HEK293 (cell line): ENCODE data around the gene PPFIA4.

ENCODE experiments used
- CTCF ChIA-PET: fragments of 350-600 bp; formaldehyde crosslinking; extraction: SDS; loops from one replicate; lab custom pipeline; 2021; ENCODE audit warnings: antibody characterized with exemption; lab: Yijun Ruan, JAX
- POLR2A ChIA-PET: fragments of 300-600 bp; formaldehyde crosslinking; extraction: SDS; loops from one replicate; lab custom pipeline; 2020; ENCODE audit warnings: antibody characterized with exemption, inconsistent platforms; lab: Yijun Ruan, JAX
- H3K27ac ChIP-seq: fragments of 200-500 bp; sonication (Bioruptor generic); 2 replicates; pipeline ENCODE4 v1.5.1; 2014; ENCODE audit warnings: low read depth, low read length, control low read depth, inconsistent platforms; ENCODE audit errors: extremely low read depth
- H3K36me3 ChIP-seq, 2 experiments: fragments of 200-500 bp in 1 of 2; sonication (Bioruptor generic) in 1 of 2; 1 replicate in 1 of 2; 2 replicates in 1 of 2; pipeline ENCODE4 v1.5.1; 2014 to 2017; ENCODE audit warnings: inconsistent platforms in 2 of 2, low read length in 2 of 2; ENCODE audit not compliant: control insufficient read depth in 2 of 2, insufficient read depth in 1 of 2
- H3K4me1 ChIP-seq: fragments of 200-500 bp; sonication (Bioruptor generic); 2 replicates; pipeline ENCODE4 v1.5.1; 2014; ENCODE audit warnings: mild to moderate bottlenecking, low read length, inconsistent platforms; ENCODE audit not compliant: control insufficient read depth, insufficient read depth
- H3K4me3 ChIP-seq: 2 replicates; pipeline ENCODE4 v1.5.1; 2011; ENCODE audit warnings: low read depth, mild to moderate bottlenecking, control low read depth, low read length, moderate library complexity
- H3K9me3 ChIP-seq: fragments of 200-500 bp; sonication (Bioruptor generic); 2 replicates; pipeline ENCODE4 v1.5.1; 2014; ENCODE audit warnings: low read depth, low read length, inconsistent platforms; ENCODE audit not compliant: control insufficient read depth, insufficient read depth
- HOXA7 ChIP-seq: sonication (generic); formaldehyde crosslinking; IDR thresholded peaks from 2 replicates; pipeline ENCODE4 v1.8.1; 2022; ENCODE audit warnings: missing genetic modification reagents, borderline replicate concordance
- KLF16 ChIP-seq: fragments of 450-650 bp; formaldehyde crosslinking; IDR thresholded peaks from 2 replicates; pipeline ENCODE4 v1.5.1; 2017; ENCODE audit warnings: missing biosample characterization, missing genetic modification characterization
- KLF9 ChIP-seq: fragments of 450-650 bp; formaldehyde crosslinking; IDR thresholded peaks from 2 replicates; pipeline ENCODE4 v1.5.1; 2016; ENCODE audit warnings: missing biosample characterization, missing genetic modification characterization, low read depth
- RBAK ChIP-seq: fragments of 450-650 bp; formaldehyde crosslinking; IDR thresholded peaks from 2 replicates; pipeline ENCODE4 v1.5.1; 2016; ENCODE audit warnings: missing biosample characterization, missing genetic modification characterization
- REST ChIP-seq: fragments of 450-650 bp; formaldehyde crosslinking; IDR thresholded peaks from 2 replicates; pipeline ENCODE4 v1.5.1; 2016; ENCODE audit warnings: missing biosample characterization, missing genetic modification characterization
- SCRT2 ChIP-seq: fragments of 450-650 bp; formaldehyde crosslinking; IDR thresholded peaks from 2 replicates; pipeline ENCODE4 v1.5.1; 2016; ENCODE audit warnings: missing biosample characterization, missing genetic modification characterization
- ZBTB20 ChIP-seq: fragments of 450-650 bp; formaldehyde crosslinking; IDR thresholded peaks from 2 replicates; pipeline ENCODE4 v1.5.1; 2016; ENCODE audit warnings: missing biosample characterization, missing genetic modification characterization
- ZNF274 ChIP-seq, 2 experiments: fragments of 200-500 bp in 1 of 2; fragments of 450-650 bp in 1 of 2; sonication (Bioruptor generic) in 1 of 2; formaldehyde crosslinking in 1 of 2; IDR thresholded peaks; 2 replicates each; pipeline versions ENCODE4 v1.5.1 to v1.6.1; 2014 to 2016; ENCODE audit warnings: borderline replicate concordance in 1 of 2, inconsistent platforms in 1 of 2, low read length in 1 of 2, missing biosample characterization in 1 of 2, missing genetic modification characterization in 1 of 2
- ZNF341 ChIP-seq: fragments of 450-650 bp; formaldehyde crosslinking; IDR thresholded peaks from 2 replicates; pipeline ENCODE4; 2016; ENCODE audit warnings: low read depth, missing biosample characterization, missing genetic modification characterization
- ZNF433 ChIP-seq: fragments of 450-650 bp; formaldehyde crosslinking; IDR thresholded peaks from 2 replicates; pipeline ENCODE4 v1.5.1; 2016; ENCODE audit warnings: missing biosample characterization, missing genetic modification characterization, low read depth
- ZNF521 ChIP-seq: fragments of 450-650 bp; formaldehyde crosslinking; IDR thresholded peaks from 2 replicates; pipeline ENCODE4 v1.5.1; 2017; ENCODE audit warnings: missing biosample characterization, mild to moderate bottlenecking, missing genetic modification characterization
- ZNF549 ChIP-seq: fragments of 450-650 bp; IDR thresholded peaks from 2 replicates; pipeline ENCODE4 v1.5.1; 2018; ENCODE audit warnings: missing biosample characterization, missing genetic modification characterization, mild to moderate bottlenecking, inconsistent platforms, moderate library complexity
- ZNF704 ChIP-seq: fragments of 450-650 bp; formaldehyde crosslinking; IDR thresholded peaks from 2 replicates; pipeline ENCODE4 v1.5.1; 2016; ENCODE audit warnings: missing biosample characterization, missing genetic modification characterization
- ZNF768 ChIP-seq: fragments of 450-650 bp; formaldehyde crosslinking; IDR thresholded peaks from 2 replicates; pipeline ENCODE4 v1.5.1; 2018; ENCODE audit warnings: missing biosample characterization, mild to moderate bottlenecking, missing genetic modification characterization
- TF ChIP-seq, protein P1 (sequence below): fragments of 450-650 bp; formaldehyde crosslinking; IDR thresholded peaks from 2 replicates; pipeline ENCODE4 v1.5.1; 2017; ENCODE audit warnings: missing biosample characterization, missing genetic modification characterization
- TF ChIP-seq, protein P2 (sequence below): fragments of 450-650 bp; formaldehyde crosslinking; IDR thresholded peaks from 2 replicates; pipeline ENCODE4 v1.5.1; 2016; ENCODE audit warnings: missing biosample characterization, missing genetic modification characterization
- TF ChIP-seq, protein P3 (sequence below): fragments of 450-650 bp; formaldehyde crosslinking; IDR thresholded peaks from 2 replicates; pipeline ENCODE4 v1.5.1; 2016; ENCODE audit warnings: missing biosample characterization, missing genetic modification characterization
- TF ChIP-seq, protein P4 (sequence below): fragments of 450-650 bp; formaldehyde crosslinking; IDR thresholded peaks from 2 replicates; pipeline ENCODE4 v1.5.1; 2016; ENCODE audit warnings: missing biosample characterization, missing genetic modification characterization

The PPFIA4 gene

GRCh38 chr1:203036135-203036534 lies 9.8 kb downstream of the PPFIA4 start:
- no peak overlapping the region for H3K27ac ChIP-seq
- H3K9me3 ChIP-seq = no peaks in the 10 kb centered on the region
- CTCF ChIA-PET = interaction anchor here (0.6 to 23.3 kb wide), 9 partner anchors 8 to 231 kb away, joined by 3 to 526 read pairs (median 5); no protein-coding TSS in a partner anchor
- H3K4me3 ChIP-seq = no peak overlapping the region
- TF ChIP-seq SCRT2 (peak; percentile 27; the same call in 1 of the 2 replicates), KLF16 (tag by site-specific recombination) (no peak), KLF9 (no peak), ZBTB20 (peak; percentile 27)
- no peaks in the 10 kb centered on the region for H3K36me3 ChIP-seq
- POLR2A ChIA-PET = interaction anchor here (1.3 kb wide), 1 partner anchor 29 kb away, joined by 5 read pairs; the partner anchor contains the start of gene TMEM183A
- H3K4me1 ChIP-seq = no peaks in the 10 kb centered on the region; the same call in 1 of the 2 replicates

GRCh38 chr1:203036537-203036936 lies 10.2 kb downstream of the PPFIA4 start:
- H3K9me3 ChIP-seq = no peaks in the 10 kb centered on the region
- no peaks in the 10 kb centered on the region; the same call in 1 of the 2 replicates for H3K4me1 ChIP-seq
- H3K4me3 ChIP-seq = no peak overlapping the region
- no peaks in the 10 kb centered on the region for H3K36me3 ChIP-seq
- H3K27ac ChIP-seq = no peak overlapping the region
- CTCF ChIA-PET = interaction anchor here (0.6 to 23.3 kb wide), 6 partner anchors 81 to 230 kb away, joined by 3 to 526 read pairs (median 8); no protein-coding TSS in a partner anchor
- 0 out of 2 replicates have a peak, but pooled peaks have one; percentile 17 for TF ChIP-seq ZNF341 (tag by site-specific recombination)
- TF ChIP-seq, protein P1, sequence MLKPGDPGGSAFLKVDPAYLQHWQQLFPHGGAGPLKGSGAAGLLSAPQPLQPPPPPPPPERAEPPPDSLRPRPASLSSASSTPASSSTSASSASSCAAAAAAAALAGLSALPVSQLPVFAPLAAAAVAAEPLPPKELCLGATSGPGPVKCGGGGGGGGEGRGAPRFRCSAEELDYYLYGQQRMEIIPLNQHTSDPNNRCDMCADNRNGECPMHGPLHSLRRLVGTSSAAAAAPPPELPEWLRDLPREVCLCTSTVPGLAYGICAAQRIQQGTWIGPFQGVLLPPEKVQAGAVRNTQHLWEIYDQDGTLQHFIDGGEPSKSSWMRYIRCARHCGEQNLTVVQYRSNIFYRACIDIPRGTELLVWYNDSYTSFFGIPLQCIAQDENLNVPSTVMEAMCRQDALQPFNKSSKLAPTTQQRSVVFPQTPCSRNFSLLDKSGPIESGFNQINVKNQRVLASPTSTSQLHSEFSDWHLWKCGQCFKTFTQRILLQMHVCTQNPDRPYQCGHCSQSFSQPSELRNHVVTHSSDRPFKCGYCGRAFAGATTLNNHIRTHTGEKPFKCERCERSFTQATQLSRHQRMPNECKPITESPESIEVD = no peak
- POLR2A ChIA-PET = interaction anchor here (1.3 kb wide), 1 partner anchor 30 kb away, joined by 5 read pairs; the partner anchor contains the start of gene TMEM183A

DNA sequence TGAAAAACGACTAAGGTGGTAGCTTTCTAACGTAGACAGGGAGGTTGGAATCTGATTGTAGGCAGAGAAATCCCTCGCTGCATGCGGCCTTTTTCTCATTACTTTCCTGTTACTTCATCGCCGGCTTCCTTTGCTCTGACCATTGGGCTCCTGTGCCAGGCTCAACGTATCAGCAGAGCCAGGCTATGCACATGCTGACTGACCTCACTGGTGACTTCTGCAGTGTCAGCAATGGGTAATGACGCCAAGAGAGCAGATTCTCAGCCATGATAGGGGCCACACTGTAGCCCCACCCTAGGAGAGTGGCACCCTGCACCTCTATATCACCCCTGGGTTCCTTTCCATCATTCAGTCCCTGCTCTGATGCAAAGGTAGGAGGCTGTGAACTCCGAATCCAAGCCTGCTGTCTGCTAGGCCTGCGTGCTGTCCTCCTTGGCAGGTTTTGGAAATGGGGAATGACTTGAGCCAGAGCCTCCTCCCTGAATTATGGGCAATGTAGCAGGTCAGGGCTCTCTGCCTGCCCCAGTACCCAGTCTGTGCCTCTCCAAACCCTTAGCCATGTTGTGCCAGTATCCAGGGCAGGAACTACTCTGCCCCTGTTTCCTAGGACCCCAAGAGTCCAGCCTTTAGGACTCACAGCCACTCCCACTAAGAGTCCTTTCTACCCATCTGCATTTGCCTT lies 11.4 kb downstream of the PPFIA4 start:
- POLR2A ChIA-PET = no interaction called here
- H3K4me1 ChIP-seq = no peaks in the 10 kb centered on the region; the same call in 1 of the 2 replicates
- CTCF ChIA-PET = interaction anchor here (0.6 to 23.3 kb wide), 7 partner anchors 16 to 229 kb away, joined by 3 to 526 read pairs (median 71); no protein-coding TSS in a partner anchor
- no peak for TF ChIP-seq RBAK (tag by site-specific recombination)
- no peak for TF ChIP-seq ZNF704 (tag by site-specific recombination)
- no peak for TF ChIP-seq HOXA7 (CRISPR knock-in tag)
- TF ChIP-seq REST (tag by site-specific recombination) = no peak
- TF ChIP-seq, protein P2, sequence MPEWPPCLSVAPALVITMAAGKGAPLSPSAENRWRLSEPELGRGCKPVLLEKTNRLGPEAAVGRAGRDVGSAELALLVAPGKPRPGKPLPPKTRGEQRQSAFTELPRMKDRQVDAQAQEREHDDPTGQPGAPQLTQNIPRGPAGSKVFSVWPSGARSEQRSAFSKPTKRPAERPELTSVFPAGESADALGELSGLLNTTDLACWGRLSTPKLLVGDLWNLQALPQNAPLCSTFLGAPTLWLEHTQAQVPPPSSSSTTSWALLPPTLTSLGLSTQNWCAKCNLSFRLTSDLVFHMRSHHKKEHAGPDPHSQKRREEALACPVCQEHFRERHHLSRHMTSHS = no peak
- TF ChIP-seq ZNF274 (IDR thresholded peaks at IDR 0.05; ENCODE audit: low read length) = no peak
- TF ChIP-seq ZNF274 (tag by site-specific recombination; IDR thresholded peaks at IDR 0.05; ENCODE audit: borderline replicate concordance) = no peak
- TF ChIP-seq ZNF433 (tag by site-specific recombination) = no peak
- TF ChIP-seq, protein P3, sequence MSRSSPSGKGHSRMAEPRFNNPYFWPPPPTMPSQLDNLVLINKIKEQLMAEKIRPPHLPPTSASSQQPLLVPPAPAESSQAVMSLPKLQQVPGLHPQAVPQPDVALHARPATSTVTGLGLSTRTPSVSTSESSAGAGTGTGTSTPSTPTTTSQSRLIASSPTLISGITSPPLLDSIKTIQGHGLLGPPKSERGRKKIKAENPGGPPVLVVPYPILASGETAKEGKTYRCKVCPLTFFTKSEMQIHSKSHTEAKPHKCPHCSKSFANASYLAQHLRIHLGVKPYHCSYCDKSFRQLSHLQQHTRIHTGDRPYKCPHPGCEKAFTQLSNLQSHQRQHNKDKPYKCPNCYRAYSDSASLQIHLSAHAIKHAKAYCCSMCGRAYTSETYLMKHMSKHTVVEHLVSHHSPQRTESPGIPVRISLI = no peak
- TF ChIP-seq ZNF521 (tag by site-specific recombination) = no peak
- TF ChIP-seq ZNF549 (tag by site-specific recombination) = no peak
- TF ChIP-seq ZNF768 = no peak
- TF ChIP-seq, protein P4, sequence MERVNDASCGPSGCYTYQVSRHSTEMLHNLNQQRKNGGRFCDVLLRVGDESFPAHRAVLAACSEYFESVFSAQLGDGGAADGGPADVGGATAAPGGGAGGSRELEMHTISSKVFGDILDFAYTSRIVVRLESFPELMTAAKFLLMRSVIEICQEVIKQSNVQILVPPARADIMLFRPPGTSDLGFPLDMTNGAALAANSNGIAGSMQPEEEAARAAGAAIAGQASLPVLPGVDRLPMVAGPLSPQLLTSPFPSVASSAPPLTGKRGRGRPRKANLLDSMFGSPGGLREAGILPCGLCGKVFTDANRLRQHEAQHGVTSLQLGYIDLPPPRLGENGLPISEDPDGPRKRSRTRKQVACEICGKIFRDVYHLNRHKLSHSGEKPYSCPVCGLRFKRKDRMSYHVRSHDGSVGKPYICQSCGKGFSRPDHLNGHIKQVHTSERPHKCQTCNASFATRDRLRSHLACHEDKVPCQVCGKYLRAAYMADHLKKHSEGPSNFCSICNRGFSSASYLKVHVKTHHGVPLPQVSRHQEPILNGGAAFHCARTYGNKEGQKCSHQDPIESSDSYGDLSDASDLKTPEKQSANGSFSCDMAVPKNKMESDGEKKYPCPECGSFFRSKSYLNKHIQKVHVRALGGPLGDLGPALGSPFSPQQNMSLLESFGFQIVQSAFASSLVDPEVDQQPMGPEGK = no peak

More for the DNA sequence above, 11.4 kb downstream of the PPFIA4 start:
- no peak overlapping the region for H3K4me3 ChIP-seq
- no peak overlapping the region for H3K27ac ChIP-seq
- H3K36me3 ChIP-seq = no peaks in the 10 kb centered on the region
- no peaks in the 10 kb centered on the region for H3K9me3 ChIP-seq
